Ascending aorta (tissue), 2 donors: ENCODE measurements around the gene CNN2. TPM values are rescaled to one million over a fixed set of nuclear protein-coding genes. Genes with fewer than 3 reads are reported as not detected.

Source experiments
- DNase-seq, 2 donors: peaks; one replicate each; pipeline ENCODE4 v3.0.0-alpha.2; 2019; ENCODE audit warnings: low spot score in 2 of 2
- H3K27ac ChIP-seq, 2 donors: fragments of 200-600 bp; sonication (generic); one replicate each; pipeline ENCODE4 v1.5.1; 2016 to 2017; ENCODE audit warnings: mild to moderate bottlenecking in 1 of 2
- H3K27me3 ChIP-seq: fragments of 200-600 bp; sonication (generic); one replicate; pipeline ENCODE4 v1.5.1; 2017
- H3K36me3 ChIP-seq, 2 donors: fragments of 200-600 bp; sonication (generic); one replicate each; pipeline ENCODE4 v1.5.1; 2016
- H3K4me1 ChIP-seq, 2 donors: fragments of 200-600 bp; sonication (generic); one replicate each; pipeline ENCODE4 v1.5.1; 2016 to 2017; ENCODE audit warnings: mild to moderate bottlenecking in 1 of 2
- H3K4me3 ChIP-seq, 2 donors: fragments of 200-600 bp; sonication (generic); one replicate each; pipeline ENCODE4 v1.5.1; 2016 to 2017; ENCODE audit warnings: mild to moderate bottlenecking in 1 of 2
- H3K9me3 ChIP-seq, 2 donors: fragments of 200-600 bp; sonication (generic); one replicate each; pipeline ENCODE4 v1.5.1; 2016
- intact Hi-C: fragments of 100-400 bp; cut with DNase I; formaldehyde crosslinking; loops from one replicate; pipeline ENCODE4 v1.15.1; 2023
- total RNA-seq: library from RNA; depleted of rRNA; stranded (reverse); fragments of >200 nt; gene quantifications from one replicate; pipeline ENCODE4 v1.1.0, GENCODE V29; 2016
- TF ChIP-seq, protein P1 (sequence below), 3 experiments: fragments of 200-600 bp in 2 of 3; fragments of 450-650 bp in 1 of 3; sonication (generic) in 2 of 3; IDR thresholded peaks; one replicate each; pipeline ENCODE4 v1.5.1; 2016 to 2019; ENCODE audit warnings: antibody characterized with exemption in 3 of 3, mild to moderate bottlenecking in 1 of 3, moderate library complexity in 1 of 3

Gene CNN2
- total RNA-seq, 1 donor from 2014 or later: 79.1 TPM

DNA sequence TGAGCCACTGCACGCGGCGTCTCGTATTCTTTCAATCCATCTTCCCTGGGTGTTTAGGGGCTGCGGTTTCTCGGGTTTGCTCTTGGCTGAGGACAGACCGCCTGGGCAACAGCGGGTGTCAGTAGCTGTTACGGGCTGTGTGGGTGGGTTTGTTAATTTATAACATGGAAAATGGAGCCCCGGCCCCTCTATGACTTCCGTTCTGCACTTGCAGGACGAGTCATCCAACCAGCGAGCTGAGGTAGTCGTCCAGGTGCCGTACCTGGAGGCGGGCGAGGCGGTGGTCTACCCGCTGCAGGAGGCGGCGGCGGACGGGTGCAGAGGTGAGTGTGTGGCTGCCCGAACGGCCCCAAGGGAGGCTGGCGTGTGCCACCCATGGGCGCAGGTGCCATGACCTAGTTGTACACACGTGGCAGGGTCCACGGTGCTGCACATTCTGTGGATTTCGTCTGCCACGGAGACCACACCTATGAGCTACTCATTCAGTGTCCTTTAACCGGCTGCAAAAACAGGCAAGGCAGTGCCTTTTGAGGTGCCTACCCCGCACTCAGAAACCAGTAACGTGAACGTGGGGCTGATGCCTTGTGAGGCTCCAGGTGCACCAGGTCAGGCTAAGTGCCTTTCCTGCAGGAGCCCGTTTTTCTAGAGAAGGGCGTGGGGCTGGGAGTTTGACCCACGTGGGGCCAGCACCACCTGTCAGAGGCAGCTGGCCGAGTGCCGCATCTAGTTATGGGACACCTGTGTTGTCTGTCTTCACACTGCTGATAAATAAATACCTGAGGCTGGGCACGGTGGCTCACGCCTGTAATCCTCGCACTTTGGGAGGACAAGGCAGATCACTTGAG is 57.8 kb downstream of the CNN2 start:
- Histone ChIP-seq H3K4me1 (peaks cover 0 to under 1% of the 10 kb centered on the region in 2 donors), H3K36me3 (peaks cover 7 to 28% of the 10 kb centered on the region in 2 donors), H3K27me3 (no peaks in the 10 kb centered on the region), H3K27ac (no peak overlapping the region), H3K9me3 (no peaks in the 10 kb centered on the region), H3K4me3 (no peak overlapping the region)
- TF ChIP-seq, protein P1, sequence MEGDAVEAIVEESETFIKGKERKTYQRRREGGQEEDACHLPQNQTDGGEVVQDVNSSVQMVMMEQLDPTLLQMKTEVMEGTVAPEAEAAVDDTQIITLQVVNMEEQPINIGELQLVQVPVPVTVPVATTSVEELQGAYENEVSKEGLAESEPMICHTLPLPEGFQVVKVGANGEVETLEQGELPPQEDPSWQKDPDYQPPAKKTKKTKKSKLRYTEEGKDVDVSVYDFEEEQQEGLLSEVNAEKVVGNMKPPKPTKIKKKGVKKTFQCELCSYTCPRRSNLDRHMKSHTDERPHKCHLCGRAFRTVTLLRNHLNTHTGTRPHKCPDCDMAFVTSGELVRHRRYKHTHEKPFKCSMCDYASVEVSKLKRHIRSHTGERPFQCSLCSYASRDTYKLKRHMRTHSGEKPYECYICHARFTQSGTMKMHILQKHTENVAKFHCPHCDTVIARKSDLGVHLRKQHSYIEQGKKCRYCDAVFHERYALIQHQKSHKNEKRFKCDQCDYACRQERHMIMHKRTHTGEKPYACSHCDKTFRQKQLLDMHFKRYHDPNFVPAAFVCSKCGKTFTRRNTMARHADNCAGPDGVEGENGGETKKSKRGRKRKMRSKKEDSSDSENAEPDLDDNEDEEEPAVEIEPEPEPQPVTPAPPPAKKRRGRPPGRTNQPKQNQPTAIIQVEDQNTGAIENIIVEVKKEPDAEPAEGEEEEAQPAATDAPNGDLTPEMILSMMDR (IDR thresholded peaks at IDR 0.05): no peak
- intact Hi-C loops: no loop called here
- DNase-seq: no peak

DNA sequence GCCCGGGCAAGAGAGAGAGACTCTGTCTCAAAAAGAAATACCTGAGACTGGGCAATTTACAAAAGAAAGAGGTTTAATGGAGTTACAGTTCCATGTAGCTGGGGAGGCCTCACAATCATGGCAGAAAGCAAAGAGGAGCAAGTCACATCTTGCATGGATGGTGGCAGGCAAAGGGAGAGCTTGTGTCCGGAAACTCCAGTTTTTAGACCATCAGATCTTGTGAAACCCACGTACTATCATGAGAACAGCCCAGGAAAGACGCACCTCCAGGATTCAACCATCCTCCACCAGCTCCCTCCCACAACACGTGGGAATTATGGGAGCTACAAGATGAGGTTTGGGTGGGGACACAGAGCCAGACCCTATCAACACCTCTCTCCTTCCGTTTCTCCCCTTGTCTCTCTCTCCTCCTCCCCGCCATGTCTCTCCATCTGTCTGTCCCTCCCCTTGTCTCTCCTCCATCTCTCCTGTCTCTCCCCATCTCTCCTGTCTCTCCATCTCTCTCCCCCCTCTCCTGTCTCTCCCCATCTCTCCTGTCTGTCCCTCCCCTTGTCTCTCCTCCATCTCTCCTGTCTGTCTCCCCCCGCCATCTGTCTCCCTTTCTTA is 58.7 kb downstream of the CNN2 start:
- DNase-seq: no peak
- TF ChIP-seq, protein P1 (IDR thresholded peaks at IDR 0.05): no peak
- no peaks in the 10 kb centered on the region for H3K27me3 ChIP-seq
- H3K4me3 ChIP-seq: no peak overlapping the region
- H3K9me3 ChIP-seq: no peaks in the 10 kb centered on the region
- peaks cover 0 to 3% of the 10 kb centered on the region in 2 donors for H3K4me1 ChIP-seq
- intact Hi-C loops: no loop called here
- peaks cover 13 to 36% of the 10 kb centered on the region in 2 donors for H3K36me3 ChIP-seq
- no peak overlapping the region for H3K27ac ChIP-seq

DNA sequence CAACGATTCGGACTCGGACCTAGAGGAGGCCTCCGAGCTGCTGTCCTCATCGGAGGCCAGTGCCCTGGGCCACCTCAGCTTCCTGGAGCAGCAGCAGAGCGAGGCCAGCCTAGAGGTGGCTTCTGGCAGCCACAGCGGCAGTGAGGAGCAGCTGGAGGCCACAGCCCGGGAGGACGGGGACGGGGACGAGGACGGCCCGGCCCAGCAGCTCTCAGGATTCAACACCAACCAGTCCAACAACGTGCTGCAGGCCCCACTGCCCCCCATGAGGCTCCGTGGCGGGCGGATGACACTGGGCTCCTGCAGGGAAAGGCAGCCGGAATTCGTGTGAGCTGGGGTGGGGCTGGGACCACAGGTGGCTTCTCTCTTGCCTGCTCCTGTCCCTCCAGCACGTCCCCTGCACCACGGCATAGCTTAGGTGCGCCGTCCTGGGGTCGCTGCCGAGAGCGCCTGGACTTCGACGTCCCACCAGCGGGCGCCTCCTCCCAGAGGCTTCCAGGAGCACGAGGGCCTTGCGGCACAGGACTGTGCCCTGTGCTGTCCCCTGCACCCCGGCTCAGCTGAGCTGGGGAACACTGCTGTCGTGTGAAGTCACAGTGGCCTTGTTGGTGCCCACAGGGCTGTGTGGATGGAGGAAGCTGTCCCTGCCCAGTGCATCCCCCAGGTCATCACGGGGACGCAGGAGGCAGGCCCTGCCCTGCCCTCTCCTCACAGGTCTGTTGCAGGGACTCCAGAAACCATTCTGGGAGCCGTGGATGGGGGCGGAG is 59.5 kb downstream of the CNN2 start:
- no peaks in the 10 kb centered on the region for H3K9me3 ChIP-seq
- H3K27me3 ChIP-seq: no peaks in the 10 kb centered on the region
- H3K4me3 ChIP-seq: no peak overlapping the region
- H3K36me3 ChIP-seq: peaks cover 20 to 41% of the 10 kb centered on the region in 2 donors
- peaks cover 0 to 3% of the 10 kb centered on the region in 2 donors for H3K4me1 ChIP-seq
- intact Hi-C loops: no loop called here
- H3K27ac ChIP-seq: no peak overlapping the region
- TF ChIP-seq, protein P1 (IDR thresholded peaks at IDR 0.05): no peak
- DNase-seq: no peak

DNA sequence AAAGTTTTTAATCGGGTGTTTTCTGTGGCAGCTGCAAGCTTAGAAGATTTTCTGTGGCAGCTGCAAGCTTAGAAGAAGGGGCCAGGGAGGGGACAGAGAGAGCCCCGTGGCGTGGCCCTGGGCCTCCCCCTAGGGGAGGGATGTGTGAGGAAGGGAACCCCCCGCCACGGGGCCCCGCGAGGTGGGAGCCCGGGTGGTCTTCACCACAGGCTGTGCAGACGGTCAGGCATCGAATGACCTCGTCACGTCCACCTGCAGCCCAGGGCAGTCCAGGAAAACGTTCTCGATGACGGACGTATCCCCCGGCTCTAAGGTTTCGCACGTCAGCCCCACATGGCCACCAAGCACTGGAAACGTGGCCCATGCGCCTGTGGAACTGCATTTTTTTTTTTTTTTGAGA is 60.2 kb downstream of the CNN2 start:
- TF ChIP-seq, protein P1 (IDR thresholded peaks at IDR 0.05): no peak
- H3K4me3 ChIP-seq: no peak overlapping the region
- intact Hi-C loops: no loop called here
- peaks cover 28 to 49% of the 10 kb centered on the region in 2 donors for H3K36me3 ChIP-seq
- H3K4me1 ChIP-seq: peaks cover 0 to 3% of the 10 kb centered on the region in 2 donors
- no peaks in the 10 kb centered on the region for H3K27me3 ChIP-seq
- DNase-seq: no peak
- H3K9me3 ChIP-seq: no peaks in the 10 kb centered on the region
- H3K27ac ChIP-seq: no peak overlapping the region

DNA sequence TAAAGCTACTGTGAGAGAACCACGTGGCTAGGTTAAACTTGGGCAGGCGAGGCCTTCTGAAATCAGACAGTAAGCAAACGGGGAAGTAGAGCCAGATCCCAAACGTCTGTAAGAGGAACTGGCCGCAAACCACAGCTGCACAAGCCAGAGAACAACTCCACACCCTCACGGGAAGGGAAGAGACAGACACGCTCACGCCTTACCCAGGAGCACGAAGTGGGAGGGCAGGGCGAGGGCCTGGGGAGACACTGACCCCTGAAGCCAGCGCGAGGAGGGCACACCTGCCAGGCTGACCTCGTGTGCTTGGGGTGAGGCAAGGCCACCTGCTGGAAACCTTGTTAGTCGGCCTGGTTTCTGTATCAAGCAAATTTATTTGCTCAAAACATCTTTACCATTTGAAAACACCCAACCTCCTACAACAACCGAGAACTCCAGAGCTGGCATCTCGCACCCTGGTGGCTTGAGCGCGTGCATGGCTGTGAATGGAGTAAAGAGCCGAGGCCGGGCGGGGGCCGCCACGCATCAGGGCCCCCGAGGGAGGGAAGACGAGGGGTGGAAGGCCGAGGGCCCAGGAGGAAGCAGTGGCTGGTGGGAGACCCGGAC is 61.5 kb downstream of the CNN2 start:
- Histone ChIP-seq H3K27ac (peak overlapping the region; percentile 60 to 66), H3K9me3 (no peaks in the 10 kb centered on the region), H3K4me3 (no peak overlapping the region), H3K4me1 (peaks cover 0 to 3% of the 10 kb centered on the region in 2 donors), H3K36me3 (peaks cover 29 to 53% of the 10 kb centered on the region in 2 donors), H3K27me3 (no peaks in the 10 kb centered on the region)
- peak in 1 of 2 donors; percentile 53 for DNase-seq
- TF ChIP-seq, protein P1 (IDR thresholded peaks at IDR 0.05): no peak
- intact Hi-C loops: no loop called here
